ENCODE measurements around the gene TRAPPC14.
"Not testable (repeated sequence)": the region's sequence is repeated elsewhere in the genome, so short reads cannot be mapped to it uniquely, and the experiment has no call there.

Gene TRAPPC14

GRCh38 chr7:100158229-100159098 is at the start of gene TRAPPC14:
TSS of gene TRAPPC14 (minus strand) at chr7:100158723. CDS start at chr7:100158499, 224 bp downstream.
- DNase-seq (ENCODE audit: low read depth in 2 of 2), result peak; percentile 90 to 94

- DNase-seq (ENCODE audit: low read depth in 2 of 2), result no peak
Observed at GRCh38 chr7:100204454-100204853, 45.9 kb upstream of the TRAPPC14 start.

GRCh38 chr7:100200693-100201092 is 42.2 kb upstream of the TRAPPC14 start:
- DNase-seq (ENCODE audit: low read depth in 2 of 2), result no peak

GRCh38 chr7:100198266-100198665 is 39.7 kb upstream of the TRAPPC14 start:
- no peak for DNase-seq (ENCODE audit: low read depth in 2 of 2)

- DNase-seq (ENCODE audit: low read depth in 2 of 2), result not testable (repeated sequence)
Observed at GRCh38 chr7:100195901-100196322, 37.4 kb upstream of the TRAPPC14 start.

GRCh38 chr7:100195222-100195621 is 36.7 kb upstream of the TRAPPC14 start:
- no peak for DNase-seq (ENCODE audit: low read depth in 2 of 2)

- no peak for DNase-seq (ENCODE audit: low read depth in 2 of 2)
Observed at GRCh38 chr7:100192969-100193368, 34.4 kb upstream of the TRAPPC14 start.

GRCh38 chr7:100192281-100192862 is 33.8 kb upstream of the TRAPPC14 start:
- DNase-seq (ENCODE audit: low read depth in 2 of 2), result not testable (repeated sequence)

GRCh38 chr7:100191775-100192174 is 33.3 kb upstream of the TRAPPC14 start:
- DNase-seq (ENCODE audit: low read depth in 2 of 2), result no peak

- DNase-seq (ENCODE audit: low read depth in 2 of 2), result no peak
Observed at GRCh38 chr7:100190048-100190711, 31.7 kb upstream of the TRAPPC14 start.

GRCh38 chr7:100189061-100189460 is 30.5 kb upstream of the TRAPPC14 start:
- DNase-seq (ENCODE audit: low read depth in 2 of 2), result no peak

GRCh38 chr7:100185726-100186125 is 27.2 kb upstream of the TRAPPC14 start:
- no peak for DNase-seq (ENCODE audit: low read depth in 2 of 2)

GRCh38 chr7:100183090-100183489 is 24.6 kb upstream of the TRAPPC14 start:
- DNase-seq (ENCODE audit: low read depth in 2 of 2), result not testable (repeated sequence)

GRCh38 chr7:100182616-100183015 is 24.1 kb upstream of the TRAPPC14 start:
- DNase-seq (ENCODE audit: low read depth in 2 of 2), result not testable (repeated sequence)

- DNase-seq (ENCODE audit: low read depth in 2 of 2), result not testable (repeated sequence)
Observed at GRCh38 chr7:100180084-100180483, 21.6 kb upstream of the TRAPPC14 start.

GRCh38 chr7:100177045-100178001 is 18.8 kb upstream of the TRAPPC14 start, which contains the start of the genes GPC2 and STAG3:
TSS of gene GPC2 (minus strand) at chr7:100177381. CDS start at chr7:100177199, 182 bp downstream.
TSS of gene STAG3 (plus strand) at chr7:100177918. CDS start at chr7:100180557, 2,639 bp downstream.
- DNase-seq (ENCODE audit: low read depth in 2 of 2), result peak; percentile 96 to 99

- DNase-seq (ENCODE audit: low read depth in 2 of 2), result no peak
Observed at GRCh38 chr7:100176096-100177044, 17.8 kb upstream of the TRAPPC14 start.

- DNase-seq (ENCODE audit: low read depth in 2 of 2), result no peak
Observed at GRCh38 chr7:100175296-100175935, 16.9 kb upstream of the TRAPPC14 start.

- DNase-seq (ENCODE audit: low read depth in 2 of 2), result no peak
Observed at GRCh38 chr7:100174582-100174981, 16.1 kb upstream of the TRAPPC14 start.

Measured in stimulated activated CD4-positive, alpha-beta T cell treated with anti-CD3 and anti-CD28 coated beads, Interleukin-4, amount 100 ng/mL, for 48 hours (primary cell).